T-helper 2 cell treated with Interferon-gamma antibody and Interleukin-4, amounts not matched to agents 5 μg/mL and 100 μg/mL, for 36 hours (primary cell): ENCODE measurements around the gene STK24.

ENCODE experiments used
- DNase-seq: peaks from one replicate; pipeline ENCODE4 v3.0.0; 2021; ENCODE audit warnings: low spot score
- H3K27ac Mint-ChIP-seq: one replicate; pipeline ENCODE4 v1.8.0; 2021; ENCODE audit warnings: mild to moderate bottlenecking, mixed read lengths
- H3K27me3 Mint-ChIP-seq: one replicate; pipeline ENCODE4 v1.8.0; 2021; ENCODE audit warnings: low read depth, mixed read lengths
- H3K36me3 Mint-ChIP-seq: one replicate; pipeline ENCODE4 v1.8.0; 2021; ENCODE audit warnings: low read depth, mixed read lengths
- H3K4me1 Mint-ChIP-seq: one replicate; pipeline ENCODE4 v1.8.0; 2021; ENCODE audit warnings: low read depth, mixed read lengths
- H3K4me3 Mint-ChIP-seq: one replicate; pipeline ENCODE4 v1.8.0; 2022; ENCODE audit warnings: mild to moderate bottlenecking, moderate library complexity, mixed read lengths
- H3K9me3 Mint-ChIP-seq: one replicate; pipeline ENCODE4 v1.8.0; 2021; ENCODE audit warnings: mixed read lengths

Gene STK24

DNA sequence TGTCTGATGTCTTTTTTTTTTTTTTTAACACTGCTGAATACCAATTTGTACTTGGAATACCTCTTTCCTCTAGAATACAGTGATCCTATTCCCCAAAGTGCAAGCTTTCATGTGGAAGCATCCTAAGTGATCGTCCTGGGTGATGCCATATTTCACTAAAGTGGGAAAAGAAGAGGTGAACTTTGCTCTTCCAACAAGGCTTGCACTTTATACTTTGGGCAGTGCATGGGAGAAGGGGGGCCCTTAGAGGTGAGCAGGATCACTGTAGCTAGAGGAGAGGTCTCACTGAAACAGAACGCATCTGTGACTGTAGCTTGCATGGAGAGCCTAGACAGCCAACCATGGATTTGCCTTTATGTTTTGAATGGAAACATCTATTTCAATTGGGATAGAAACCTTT lies 173.8 kb downstream of the STK24 start:
- DNase-seq, result no peak
- H3K27me3 Mint-ChIP-seq, result peaks cover 10% of the 10 kb centered on the region

DNA sequence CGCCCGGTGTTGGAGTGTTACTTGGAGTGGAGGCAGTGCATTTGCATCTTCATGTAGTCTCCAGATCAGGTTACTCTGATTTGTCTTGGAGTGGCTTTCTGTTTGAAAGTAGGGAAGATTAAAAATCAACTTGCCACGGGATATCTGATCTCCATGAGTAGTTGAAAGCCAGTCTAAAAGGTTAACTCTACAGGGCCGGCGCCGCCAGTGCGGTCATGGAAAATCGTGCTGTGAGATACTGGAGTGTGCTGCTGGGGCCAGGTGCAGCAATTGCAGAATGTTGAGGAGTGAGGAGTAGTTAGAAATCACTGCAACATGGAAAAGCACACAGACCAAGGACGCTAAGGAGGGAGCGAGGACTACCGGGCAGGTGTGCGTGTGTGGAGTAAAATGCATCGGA lies 175.0 kb downstream of the STK24 start:
- Mint-ChIP-seq H3K4me3 (no peak overlapping the region), H3K4me1 (no peaks in the 10 kb centered on the region), H3K27ac (no peak overlapping the region), H3K9me3 (no peaks in the 10 kb centered on the region), H3K27me3 (peaks cover 14% of the 10 kb centered on the region), H3K36me3 (no peaks in the 10 kb centered on the region)
- DNase-seq, result no peak

More for the DNA sequence above, 173.8 kb downstream of the STK24 start:
- H3K27ac Mint-ChIP-seq, result no peak overlapping the region
- no peaks in the 10 kb centered on the region for H3K4me1 Mint-ChIP-seq
- H3K36me3 Mint-ChIP-seq, result no peaks in the 10 kb centered on the region
- no peaks in the 10 kb centered on the region for H3K9me3 Mint-ChIP-seq
- H3K4me3 Mint-ChIP-seq, result no peak overlapping the region

DNA sequence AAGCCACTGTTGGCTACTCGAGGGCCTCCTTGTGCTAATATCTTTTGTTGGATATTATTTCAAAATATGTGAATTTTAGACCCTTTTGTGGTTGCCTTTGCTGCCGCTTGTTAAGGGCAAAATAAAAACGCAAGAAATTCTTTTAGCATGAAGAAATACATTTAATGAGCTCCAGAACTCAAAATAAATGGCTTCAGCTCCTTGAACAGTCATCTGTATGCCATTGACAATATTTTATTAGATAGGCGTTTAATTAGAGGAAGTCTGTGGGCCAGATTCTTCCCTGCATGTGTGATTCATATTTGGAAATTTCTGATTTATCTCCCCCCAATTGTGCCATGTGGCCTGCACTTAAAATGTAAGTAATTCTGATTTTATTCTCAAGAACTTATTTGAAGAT lies 177.2 kb downstream of the STK24 start:
- no peaks in the 10 kb centered on the region for H3K4me1 Mint-ChIP-seq
- no peaks in the 10 kb centered on the region for H3K36me3 Mint-ChIP-seq

DNA sequence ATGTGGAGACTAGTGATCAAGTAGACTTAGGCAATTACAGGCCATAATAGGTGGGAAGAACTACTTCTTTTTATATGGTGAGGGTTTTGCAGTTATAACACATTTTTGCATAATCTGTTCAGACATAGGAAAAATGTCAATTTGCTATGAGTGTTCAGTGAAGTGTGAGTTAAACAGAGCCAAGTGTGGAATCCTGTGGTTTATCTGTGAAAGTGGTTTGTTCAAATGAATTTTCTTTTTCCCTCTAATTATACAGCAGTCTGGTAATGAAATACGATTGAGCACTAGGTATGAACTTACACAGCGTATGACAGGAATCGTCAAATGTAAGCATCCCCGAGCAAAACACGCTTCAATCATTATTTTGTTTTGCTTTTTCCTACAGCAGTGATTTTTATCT lies 178.3 kb downstream of the STK24 start:
- no peaks in the 10 kb centered on the region for H3K9me3 Mint-ChIP-seq
- no peak overlapping the region for H3K4me3 Mint-ChIP-seq
- peaks cover 6% of the 10 kb centered on the region for H3K27me3 Mint-ChIP-seq
- H3K27ac Mint-ChIP-seq, result no peak overlapping the region
- no peaks in the 10 kb centered on the region for H3K36me3 Mint-ChIP-seq
- no peaks in the 10 kb centered on the region for H3K4me1 Mint-ChIP-seq
- no peak for DNase-seq

More for the DNA sequence above, 177.2 kb downstream of the STK24 start:
- DNase-seq, result no peak
- H3K9me3 Mint-ChIP-seq, result no peaks in the 10 kb centered on the region
- H3K27ac Mint-ChIP-seq, result no peak overlapping the region
- peaks cover 11% of the 10 kb centered on the region for H3K27me3 Mint-ChIP-seq
- H3K4me3 Mint-ChIP-seq, result no peak overlapping the region

DNA sequence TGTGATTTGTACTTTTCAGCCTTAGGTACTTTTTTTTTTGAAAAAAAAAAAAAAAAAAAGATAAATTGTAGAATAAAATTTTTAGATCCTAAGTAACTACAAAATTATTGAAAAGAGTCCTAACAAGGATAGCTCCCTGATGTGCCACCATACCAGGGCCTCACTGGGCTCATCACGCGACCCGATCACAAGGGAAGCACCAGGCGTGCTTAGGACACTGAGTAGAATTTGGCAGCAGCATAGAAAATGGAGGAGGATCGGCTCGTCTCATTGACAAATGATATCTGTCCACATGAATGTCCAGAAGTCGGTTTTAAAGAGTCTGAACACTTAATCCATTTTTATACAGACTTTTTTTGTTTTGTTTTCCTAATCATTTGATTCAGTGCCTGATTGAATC lies 179.0 kb downstream of the STK24 start:
- H3K9me3 Mint-ChIP-seq, result no peaks in the 10 kb centered on the region
- no peaks in the 10 kb centered on the region for H3K36me3 Mint-ChIP-seq
- DNase-seq, result no peak
- no peak overlapping the region for H3K4me3 Mint-ChIP-seq
- no peak overlapping the region for H3K27ac Mint-ChIP-seq
- H3K27me3 Mint-ChIP-seq, result peaks cover 6% of the 10 kb centered on the region
- no peaks in the 10 kb centered on the region for H3K4me1 Mint-ChIP-seq

DNA sequence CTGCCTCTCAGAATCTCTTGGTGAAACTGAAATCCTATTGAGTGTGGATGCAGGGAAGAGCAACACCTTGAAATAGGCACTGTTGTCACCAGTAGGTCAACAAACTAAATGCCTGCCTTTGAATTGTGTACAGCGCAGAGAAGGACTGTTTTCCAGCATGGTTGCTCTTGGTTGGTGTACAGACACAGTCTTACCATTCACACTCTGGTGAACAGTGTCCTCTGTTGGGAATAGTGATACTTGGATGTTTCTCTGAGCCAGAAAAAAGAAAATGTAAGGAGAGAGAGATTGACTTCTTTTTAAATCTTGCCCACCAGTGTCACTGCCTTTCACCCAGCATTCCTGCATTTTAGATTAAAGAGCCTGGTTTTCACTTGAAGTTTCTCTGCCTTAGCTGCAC lies 179.7 kb downstream of the STK24 start:
- Mint-ChIP-seq H3K4me3 (no peak overlapping the region), H3K9me3 (no peaks in the 10 kb centered on the region), H3K36me3 (no peaks in the 10 kb centered on the region), H3K4me1 (no peaks in the 10 kb centered on the region), H3K27ac (no peak overlapping the region), H3K27me3 (peaks cover 6% of the 10 kb centered on the region)
- DNase-seq, result no peak

DNA sequence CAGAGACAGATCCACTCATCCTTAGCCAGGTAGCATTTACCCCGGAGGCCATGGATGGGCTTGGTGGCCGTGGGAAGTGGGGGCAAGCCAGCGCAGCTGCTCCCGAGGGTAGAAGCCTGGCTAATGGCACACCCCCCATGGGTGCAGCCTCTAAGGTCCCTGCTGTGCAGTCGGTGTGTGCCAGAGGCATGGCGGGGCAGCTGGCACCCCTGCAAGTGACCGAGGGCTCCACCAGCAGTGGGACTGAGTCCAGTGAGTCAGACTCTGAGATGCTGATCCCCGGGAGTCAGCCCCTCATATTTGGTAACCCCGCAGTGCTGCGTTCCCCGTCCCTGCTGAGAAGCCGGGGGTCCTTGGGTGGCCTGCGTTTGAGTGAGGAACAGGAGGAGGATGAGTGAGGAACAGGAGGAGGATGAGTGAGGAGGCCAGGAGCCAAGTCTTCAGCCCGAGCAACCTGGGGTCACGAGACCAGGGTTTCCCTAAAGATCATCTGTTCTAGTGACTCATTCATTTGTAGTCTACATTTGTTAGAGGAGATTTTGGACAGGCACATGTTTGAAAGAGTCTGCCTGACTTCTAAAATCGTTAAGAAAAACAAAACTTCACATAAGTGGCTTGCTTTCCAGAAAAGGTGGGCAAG lies 180.7 kb downstream of the STK24 start:
- Mint-ChIP-seq H3K36me3 (no peaks in the 10 kb centered on the region), H3K4me3 (no peak overlapping the region), H3K4me1 (no peaks in the 10 kb centered on the region), H3K27ac (no peak overlapping the region), H3K27me3 (peaks cover 6% of the 10 kb centered on the region), H3K9me3 (no peaks in the 10 kb centered on the region)
- no peak for DNase-seq
